HG02763 (cell line): Measurements from ENCODE around the gene SOX2.
"Not testable (repeated sequence)": the region's sequence is repeated elsewhere in the genome, so short reads cannot be mapped to it uniquely, and the experiment has no call there.

Experiments used
- ATAC-seq: cut with Tn5 transposase; IDR thresholded peaks from one replicate; pipeline ENCODE4 v1.9.1; 2021; ENCODE audit warnings: mild to moderate bottlenecking, moderate library complexity; ENCODE audit not compliant: unreplicated experiment

Gene SOX2

DNA sequence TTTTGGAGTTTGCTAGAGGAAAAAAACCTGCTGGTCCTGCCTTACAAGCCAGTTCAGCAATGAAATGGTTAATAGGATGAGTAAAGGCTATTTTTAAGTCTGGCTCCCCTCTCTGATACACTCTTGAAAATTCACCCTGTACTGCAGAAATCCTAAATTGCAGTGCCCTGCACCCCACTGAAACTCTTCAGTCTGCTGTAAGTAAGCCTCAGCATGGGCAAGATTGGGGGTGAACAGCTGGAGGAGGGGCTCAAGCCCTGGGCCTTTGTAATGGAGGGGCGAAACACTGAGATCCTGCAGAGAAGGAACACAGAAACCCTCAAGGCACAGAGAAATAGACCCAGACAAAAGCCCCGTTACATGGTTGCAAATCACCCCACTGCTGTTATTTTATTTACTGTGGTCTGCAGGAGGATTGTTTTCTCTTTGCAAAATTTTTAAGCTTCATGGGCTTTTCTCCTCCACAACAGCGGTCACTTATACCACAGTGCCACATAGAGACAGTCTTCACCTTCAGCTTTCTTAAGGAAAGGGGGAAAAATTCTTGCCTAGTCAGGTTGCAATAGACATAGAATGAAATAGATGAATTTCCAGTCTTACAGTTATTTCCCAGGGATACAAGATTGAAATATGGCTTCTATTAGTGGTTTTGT is 45.0 kb downstream of the SOX2 start:
- ATAC-seq = no peak

DNA sequence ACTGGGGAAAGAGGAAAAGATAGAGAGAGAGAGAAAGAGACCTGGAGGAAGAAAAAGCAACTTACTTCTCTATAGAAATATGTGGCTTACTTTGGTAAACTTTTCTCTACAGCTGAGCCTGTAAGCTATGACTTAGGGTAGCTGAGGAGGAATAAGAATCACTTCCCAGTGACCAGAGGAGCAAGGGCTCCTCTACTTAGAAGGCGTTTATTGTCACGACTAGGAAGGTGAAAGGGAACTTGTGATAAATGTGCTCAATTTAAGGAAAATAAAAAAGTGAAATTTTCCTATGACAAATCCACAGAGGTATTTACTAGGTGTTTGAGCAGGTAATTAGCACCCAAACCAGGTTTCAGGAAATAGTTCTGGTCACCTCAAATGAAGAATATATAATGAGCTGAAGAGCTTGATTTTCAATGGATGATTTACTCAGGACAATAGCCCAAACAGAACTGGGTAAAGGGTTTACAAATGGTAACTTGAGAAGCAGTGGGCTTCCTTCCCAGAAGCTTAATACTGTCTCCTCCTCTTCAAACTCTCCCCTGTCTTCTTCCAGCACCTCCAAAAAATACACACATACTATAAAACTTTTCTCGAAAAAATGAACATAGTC is 46.1 kb downstream of the SOX2 start:
- no peak for ATAC-seq

DNA sequence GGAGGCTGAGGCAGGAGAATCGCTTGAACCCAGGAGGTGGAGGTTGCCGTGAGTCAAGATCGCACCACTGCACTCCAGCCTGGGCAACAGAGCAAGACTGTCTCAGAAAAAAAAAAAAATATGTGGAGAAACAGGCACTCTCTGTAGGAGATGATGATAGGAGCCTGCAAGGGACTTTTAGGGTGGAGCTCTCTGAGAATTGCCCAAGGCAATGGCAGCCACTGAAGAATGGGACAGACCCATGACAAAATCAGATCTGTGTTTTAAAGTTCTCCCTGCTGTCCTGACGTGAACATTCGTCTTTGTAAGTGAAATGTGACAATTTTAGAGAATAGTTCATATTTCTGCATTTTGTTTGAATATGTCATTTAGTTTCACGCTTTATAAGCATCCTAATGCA is 50.2 kb downstream of the SOX2 start:
- ATAC-seq = no peak

DNA sequence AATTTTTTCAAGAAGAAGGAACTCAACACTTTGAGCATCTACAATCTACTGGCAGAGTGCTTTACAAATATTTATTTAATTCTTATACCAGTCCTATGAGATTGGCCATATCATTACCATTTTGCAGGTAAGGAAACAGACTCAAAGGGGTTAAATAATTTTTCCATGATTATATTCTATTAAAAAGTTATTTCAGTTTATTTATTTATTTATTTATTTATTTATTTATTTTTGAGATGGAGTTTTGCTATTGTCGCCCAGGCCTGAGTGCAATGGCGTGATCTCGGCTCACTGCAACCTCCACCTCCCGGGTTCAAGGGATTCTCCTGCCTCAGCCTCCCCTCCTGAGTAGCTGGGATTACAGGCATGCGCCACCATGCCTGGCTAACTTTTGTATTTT is 52.3 kb downstream of the SOX2 start:
- ATAC-seq = not testable (repeated sequence)
